Large intestine (tissue), 3 donors: ENCODE data around the gene TNPO1. TPM values are rescaled to one million over a fixed set of nuclear protein-coding genes. Genes with fewer than 3 reads are reported as not detected.

ENCODE experiments used
- DNase-seq, 2 donors: peaks; one replicate each; pipeline versions ENCODE4 v3.0.0 to v3.0.0-alpha.2; 2013
- H3K27ac ChIP-seq: one replicate; pipeline ENCODE4 v1.5.1; 2013; ENCODE audit warnings: low read length
- H3K27me3 ChIP-seq: 2 replicates; pipeline ENCODE4 v1.6.1; 2013; ENCODE audit warnings: low read length; ENCODE audit not compliant: control insufficient read depth, insufficient read depth
- H3K36me3 ChIP-seq: 2 replicates; pipeline ENCODE4 v1.6.1; 2013; ENCODE audit warnings: low read length; ENCODE audit not compliant: control insufficient read depth, insufficient read depth
- H3K4me1 ChIP-seq: one replicate; pipeline ENCODE4 v1.6.1; 2013; ENCODE audit warnings: low read length; ENCODE audit not compliant: control insufficient read depth, insufficient read depth
- H3K4me3 ChIP-seq: one replicate; pipeline ENCODE4 v1.5.1; 2013; ENCODE audit warnings: low read length
- H3K9me3 ChIP-seq: one replicate; pipeline ENCODE4 v1.6.1; 2013; ENCODE audit warnings: mild to moderate bottlenecking, low read depth, low read length, moderate library complexity; ENCODE audit not compliant: control insufficient read depth
- WGBS: methylation state at CpG from one replicate; pipeline ENCODE4 v1.1.5; 2013; ENCODE audit warnings: low lambda C conversion rate; ENCODE audit not compliant: insufficient coverage; 5-methylcytosine and 5-hydroxymethylcytosine counted together
- polyA plus RNA-seq: library from polyadenylated mRNA; unstranded; fragments of 120-200 nt; gene quantifications from one replicate; pipeline ENCODE4 v1.2.1, GENCODE V29; 2013

Gene TNPO1
- polyA plus RNA-seq, 1 donor = 68.3 TPM

GRCh38 chr5:72883850-72884249, 67.4 kb downstream of the TNPO1 start:
- no peak overlapping the region for H3K4me3 ChIP-seq
- H3K4me1 ChIP-seq = no peaks in the 10 kb centered on the region
- peaks cover 78% of the 10 kb centered on the region for H3K36me3 ChIP-seq
- WGBS = no CpG with 5 or more reads among the region's 3 CpGs
- H3K27me3 ChIP-seq = no peaks in the 10 kb centered on the region
- no peaks in the 10 kb centered on the region for H3K9me3 ChIP-seq
- no peak overlapping the region for H3K27ac ChIP-seq
- no peak for DNase-seq

GRCh38 chr5:72884892-72885291, 68.4 kb downstream of the TNPO1 start:
- Histone ChIP-seq H3K4me3 (no peak overlapping the region), H3K4me1 (no peaks in the 10 kb centered on the region), H3K27ac (no peak overlapping the region), H3K9me3 (no peaks in the 10 kb centered on the region), H3K27me3 (no peaks in the 10 kb centered on the region), H3K36me3 (peaks cover 74% of the 10 kb centered on the region)
- WGBS = no CpG with 5 or more reads among the region's 1 CpG
- DNase-seq = no peak

GRCh38 chr5:72885824-72886223, 69.4 kb downstream of the TNPO1 start:
- peaks cover 76% of the 10 kb centered on the region for H3K36me3 ChIP-seq
- H3K27ac ChIP-seq = no peak overlapping the region
- H3K4me1 ChIP-seq = no peaks in the 10 kb centered on the region
- DNase-seq = no peak
- no peaks in the 10 kb centered on the region for H3K9me3 ChIP-seq
- no peaks in the 10 kb centered on the region for H3K27me3 ChIP-seq
- no peak overlapping the region for H3K4me3 ChIP-seq
- WGBS = 100% methylated on average over 3 of the region's 4 CpGs

- Histone ChIP-seq H3K27me3 (no peaks in the 10 kb centered on the region), H3K4me1 (no peaks in the 10 kb centered on the region), H3K27ac (no peak overlapping the region), H3K9me3 (no peaks in the 10 kb centered on the region), H3K4me3 (no peak overlapping the region), H3K36me3 (peaks cover 73% of the 10 kb centered on the region)
- 100% methylated on average over 1 of the region's 2 CpGs for WGBS
- no peak for DNase-seq
These were observed 72.1 kb downstream of the TNPO1 start for GRCh38 chr5:72888595-72888994.

- Histone ChIP-seq H3K27me3 (no peaks in the 10 kb centered on the region), H3K9me3 (no peaks in the 10 kb centered on the region), H3K4me1 (no peaks in the 10 kb centered on the region), H3K4me3 (no peak overlapping the region), H3K27ac (no peak overlapping the region), H3K36me3 (peaks cover 74% of the 10 kb centered on the region)
- no peak for DNase-seq
- no CpG with 5 or more reads among the region's 5 CpGs for WGBS
These were observed 72.9 kb downstream of the TNPO1 start for GRCh38 chr5:72889324-72889723.

- no peaks in the 10 kb centered on the region for H3K4me1 ChIP-seq
- H3K4me3 ChIP-seq = no peak overlapping the region
- no peak overlapping the region for H3K27ac ChIP-seq
- DNase-seq = no peak
- no peaks in the 10 kb centered on the region for H3K9me3 ChIP-seq
- 67% methylated on average over 1 of the region's 4 CpGs for WGBS
- H3K36me3 ChIP-seq = peaks cover 63% of the 10 kb centered on the region
- no peaks in the 10 kb centered on the region for H3K27me3 ChIP-seq
These were observed 76.4 kb downstream of the TNPO1 start for GRCh38 chr5:72892846-72893245.

GRCh38 chr5:72895758-72896157, 79.3 kb downstream of the TNPO1 start:
- WGBS = 76% methylated on average over 2 of the region's 2 CpGs
- Histone ChIP-seq H3K4me3 (no peak overlapping the region), H3K36me3 (peaks cover 53% of the 10 kb centered on the region), H3K9me3 (no peaks in the 10 kb centered on the region), H3K27ac (no peak overlapping the region), H3K27me3 (no peaks in the 10 kb centered on the region), H3K4me1 (no peaks in the 10 kb centered on the region)
- no peak for DNase-seq

- no peak overlapping the region for H3K27ac ChIP-seq
- DNase-seq = no peak
- no peaks in the 10 kb centered on the region for H3K27me3 ChIP-seq
- no peak overlapping the region for H3K4me3 ChIP-seq
- H3K4me1 ChIP-seq = no peaks in the 10 kb centered on the region
- peaks cover 54% of the 10 kb centered on the region for H3K36me3 ChIP-seq
- no peaks in the 10 kb centered on the region for H3K9me3 ChIP-seq
These were observed 90.3 kb downstream of the TNPO1 start for GRCh38 chr5:72906806-72907205.

- H3K4me3 ChIP-seq = no peak overlapping the region
- no peak overlapping the region for H3K27ac ChIP-seq
- DNase-seq = no peak
- no peaks in the 10 kb centered on the region for H3K9me3 ChIP-seq
- peaks cover 51% of the 10 kb centered on the region for H3K36me3 ChIP-seq
- 92% methylated on average over 2 of the region's 6 CpGs for WGBS
- H3K27me3 ChIP-seq = no peaks in the 10 kb centered on the region
- H3K4me1 ChIP-seq = no peaks in the 10 kb centered on the region
These were observed 92.2 kb downstream of the TNPO1 start for GRCh38 chr5:72908664-72909063.

- H3K4me3 ChIP-seq = no peak overlapping the region
- H3K36me3 ChIP-seq = no peaks in the 10 kb centered on the region
- no CpG with 5 or more reads among the region's 1 CpG for WGBS
- no peak overlapping the region for H3K27ac ChIP-seq
- H3K4me1 ChIP-seq = no peaks in the 10 kb centered on the region
- no peak for DNase-seq
- H3K27me3 ChIP-seq = no peaks in the 10 kb centered on the region
- no peaks in the 10 kb centered on the region for H3K9me3 ChIP-seq
These were observed 100.9 kb downstream of the TNPO1 start for GRCh38 chr5:72917371-72917776.

GRCh38 chr5:72920690-72921502, 104.4 kb downstream of the TNPO1 start:
- Histone ChIP-seq H3K36me3 (no peaks in the 10 kb centered on the region), H3K27ac (no peak overlapping the region), H3K27me3 (no peaks in the 10 kb centered on the region), H3K9me3 (peaks cover 7% of the 10 kb centered on the region), H3K4me1 (no peaks in the 10 kb centered on the region), H3K4me3 (no peak overlapping the region)
- WGBS = 33% methylated on average over 1 of the region's 4 CpGs
- DNase-seq = no peak
